Stimulated activated CD8-positive, alpha-beta memory T cell treated with anti-CD3 and anti-CD28 coated beads, Interleukin-15, amount 100 ng/mL, for 24 hours (primary cell): ENCODE measurements around the gene HOXB5.

Experiments used
- DNase-seq: peaks from one replicate; pipeline ENCODE4 v3.0.0-alpha.2; 2020; ENCODE audit warnings: low read depth

HOXB5 gene

GRCh38 chr17:48615963-48616716 is 22.6 kb upstream of the HOXB5 start:
- DNase-seq = no peak

DNA sequence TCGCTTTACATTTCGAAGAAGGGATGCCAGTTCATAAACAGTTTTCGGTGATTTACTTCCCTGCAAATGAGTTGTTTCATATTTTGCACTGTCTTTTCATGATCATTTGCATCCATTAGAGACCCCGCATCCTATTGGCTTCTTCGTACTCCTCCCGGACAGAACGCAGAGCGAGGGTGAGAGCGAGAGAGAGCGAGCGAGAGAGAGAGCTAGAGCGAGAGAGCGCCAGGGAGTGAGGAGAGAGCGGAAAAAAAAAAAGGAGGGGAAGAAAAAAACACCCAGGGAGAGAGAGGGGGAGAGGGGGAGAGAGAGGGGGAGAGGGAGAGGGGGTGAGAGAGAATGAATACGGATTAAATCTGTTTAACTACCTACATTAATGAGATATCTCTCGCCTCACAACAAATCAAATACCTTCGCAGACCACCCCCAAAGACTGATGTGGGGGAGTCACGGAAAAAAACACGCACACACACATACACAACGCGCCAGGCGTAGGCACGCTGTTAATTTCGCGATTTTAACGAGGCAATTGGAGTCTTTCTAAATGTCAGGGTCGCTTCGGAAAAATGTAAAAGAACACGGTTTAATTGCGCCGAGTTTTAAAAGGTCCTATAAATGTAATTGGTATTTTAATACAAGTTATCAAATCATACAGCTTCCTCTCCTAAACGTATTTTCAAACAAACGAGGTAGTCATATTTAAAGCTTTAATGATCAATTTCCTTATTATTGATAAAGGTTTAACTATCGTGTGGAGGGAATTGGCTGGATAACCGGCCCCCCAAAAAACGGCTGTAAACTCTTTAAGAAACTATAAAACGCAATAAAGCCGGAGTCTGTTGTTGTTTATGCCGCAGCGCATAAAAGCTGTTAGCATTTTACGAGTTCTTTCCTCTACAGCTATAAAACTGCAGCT is 21.7 kb upstream of the HOXB5 start, which contains the start of gene HOXB8:
TSS of gene HOXB8 (minus strand) at position 246 of the 916 bp plus-strand sequence. CDS start 588 bp downstream, outside the sequence.
- DNase-seq = no peak

DNA sequence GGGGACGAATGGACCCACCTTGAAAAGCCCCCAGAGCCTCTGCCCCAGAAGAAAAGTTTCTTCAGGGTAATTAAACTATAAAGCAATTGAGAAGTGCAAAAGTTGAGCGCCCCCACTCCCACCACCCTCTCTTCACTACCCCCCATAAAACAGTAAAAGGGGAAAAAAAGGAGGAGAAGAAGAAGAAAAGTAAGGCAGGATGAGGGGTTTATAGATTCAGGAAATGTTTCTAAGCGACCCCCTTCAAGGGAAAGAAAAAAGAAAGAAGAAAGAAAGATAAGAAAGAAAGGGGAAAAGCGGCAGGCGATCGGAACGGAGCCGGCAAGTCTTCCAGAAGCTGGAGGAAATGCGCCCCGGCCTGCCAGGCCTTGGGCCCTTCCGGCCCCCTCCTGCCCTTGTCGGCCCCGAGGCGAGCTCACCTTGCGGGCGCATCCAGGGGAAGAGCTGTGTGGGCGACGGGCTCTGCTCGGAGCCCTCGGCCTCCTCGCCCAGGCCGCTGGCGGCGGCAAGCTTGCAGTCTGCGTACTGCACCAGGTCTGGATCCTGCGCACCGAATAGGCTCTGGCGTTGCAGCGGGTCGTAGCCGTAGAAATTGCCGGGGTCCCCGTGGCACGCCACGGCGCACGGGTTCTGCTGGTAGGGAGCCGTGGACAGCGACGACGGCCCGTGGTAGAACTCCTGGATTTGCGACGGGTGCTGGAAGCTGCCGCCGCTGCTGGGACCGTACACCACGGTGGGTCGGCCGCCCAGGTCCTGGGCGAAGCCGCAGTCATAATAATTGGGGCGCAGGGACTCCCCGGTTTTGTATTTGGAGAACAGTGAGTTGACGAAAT is 20.5 kb upstream of the HOXB5 start:
- no peak for DNase-seq

- no peak for DNase-seq
These were observed 19.5 kb upstream of the HOXB5 start for GRCh38 chr17:48612854-48613691.

GRCh38 chr17:48612456-48612853 is 18.9 kb upstream of the HOXB5 start:
- no peak for DNase-seq

DNA sequence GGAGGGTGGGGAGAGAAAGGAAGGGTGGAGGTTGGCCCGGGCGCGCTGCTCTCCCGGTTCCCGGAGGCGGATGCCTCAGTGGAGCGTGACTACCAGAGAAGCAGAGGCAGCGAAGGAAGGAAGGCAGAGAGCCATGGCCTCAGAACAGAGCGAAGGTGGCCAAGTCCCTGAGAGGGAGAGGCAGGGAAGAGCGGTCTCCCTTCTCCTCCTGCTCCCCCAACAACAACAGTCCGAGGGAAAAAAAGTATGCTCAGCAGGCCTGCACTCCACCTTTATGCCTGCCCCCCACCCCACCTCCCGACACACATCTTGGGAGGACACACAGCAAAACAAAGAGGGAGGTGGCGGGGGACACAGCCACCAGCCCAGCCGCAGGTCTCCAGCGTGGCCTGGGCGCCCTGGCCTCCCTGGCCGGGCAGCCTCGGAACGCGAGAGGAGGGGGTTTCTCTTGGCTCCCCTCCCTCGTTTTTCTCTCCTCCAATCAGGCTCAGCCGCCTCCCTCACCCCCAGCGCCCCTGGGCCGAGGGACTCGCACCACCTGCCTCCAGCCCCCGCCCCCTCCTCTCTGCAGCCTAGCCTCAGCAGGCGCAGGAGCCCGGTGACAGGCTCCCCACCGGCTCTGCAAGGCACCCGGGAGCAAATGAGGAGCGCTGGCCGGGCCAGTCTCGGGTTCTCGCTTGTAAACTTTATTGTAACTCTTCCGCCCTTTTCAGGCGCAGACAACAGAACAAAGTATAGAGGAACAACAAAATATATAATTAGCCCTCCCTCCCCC is 18.3 kb upstream of the HOXB5 start:
- no peak for DNase-seq

- DNase-seq = no peak
These were observed 17.6 kb upstream of the HOXB5 start for GRCh38 chr17:48611213-48611612.

- DNase-seq = no peak
These were observed 17.0 kb upstream of the HOXB5 start, which contains the start of gene HOXB7 for GRCh38 chr17:48610282-48611211. Gene HOXB7, minus strand, starts transcription at chr17:48611017. Its CDS starts 99 bp downstream, at chr17:48610918.

DNA sequence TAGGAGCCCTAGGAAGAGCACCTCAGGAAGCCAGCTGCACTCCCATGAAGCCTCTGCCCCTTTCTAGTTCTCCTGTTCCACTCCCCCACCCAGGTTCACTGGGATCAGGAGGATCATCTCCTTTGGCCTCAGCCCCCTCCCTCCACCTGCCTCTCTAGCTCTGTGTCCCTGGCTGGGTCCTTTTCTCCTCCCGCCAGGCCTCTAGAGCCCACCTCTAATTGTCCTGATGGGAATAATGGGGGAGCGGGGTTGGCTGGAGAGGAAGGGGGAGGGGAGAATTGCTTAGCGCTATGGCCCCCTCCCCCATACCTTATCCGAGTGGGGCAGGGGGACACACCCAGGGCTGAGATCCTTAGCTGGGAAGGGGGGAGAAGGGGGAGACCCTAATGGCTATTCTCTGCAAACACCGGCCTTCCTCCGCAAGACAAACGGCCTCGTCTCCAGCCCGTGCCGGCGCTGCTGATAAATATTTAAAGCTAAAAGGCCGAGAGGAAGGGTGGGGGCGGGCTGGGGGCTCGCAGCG is 16.2 kb upstream of the HOXB5 start:
- DNase-seq = no peak

GRCh38 chr17:48609033-48609432 is 15.5 kb upstream of the HOXB5 start:
- DNase-seq = no peak

DNA sequence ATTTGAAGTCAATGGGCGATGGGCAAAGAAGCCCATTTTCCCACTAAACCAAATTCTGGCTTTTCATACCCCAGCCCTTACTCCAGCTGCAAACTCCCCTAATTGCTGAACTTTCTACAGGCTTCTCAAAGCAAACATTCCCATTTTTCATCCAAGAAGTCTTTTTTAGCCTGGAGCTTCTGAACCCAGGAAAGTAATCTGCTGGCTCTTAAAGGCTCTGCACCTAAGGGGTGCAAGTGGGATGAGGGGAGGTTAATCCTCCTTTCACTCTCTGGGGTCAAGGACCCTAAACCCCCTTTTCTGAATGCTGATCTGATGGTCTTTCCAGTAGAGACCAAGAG is 14.9 kb upstream of the HOXB5 start:
- no peak for DNase-seq

DNA sequence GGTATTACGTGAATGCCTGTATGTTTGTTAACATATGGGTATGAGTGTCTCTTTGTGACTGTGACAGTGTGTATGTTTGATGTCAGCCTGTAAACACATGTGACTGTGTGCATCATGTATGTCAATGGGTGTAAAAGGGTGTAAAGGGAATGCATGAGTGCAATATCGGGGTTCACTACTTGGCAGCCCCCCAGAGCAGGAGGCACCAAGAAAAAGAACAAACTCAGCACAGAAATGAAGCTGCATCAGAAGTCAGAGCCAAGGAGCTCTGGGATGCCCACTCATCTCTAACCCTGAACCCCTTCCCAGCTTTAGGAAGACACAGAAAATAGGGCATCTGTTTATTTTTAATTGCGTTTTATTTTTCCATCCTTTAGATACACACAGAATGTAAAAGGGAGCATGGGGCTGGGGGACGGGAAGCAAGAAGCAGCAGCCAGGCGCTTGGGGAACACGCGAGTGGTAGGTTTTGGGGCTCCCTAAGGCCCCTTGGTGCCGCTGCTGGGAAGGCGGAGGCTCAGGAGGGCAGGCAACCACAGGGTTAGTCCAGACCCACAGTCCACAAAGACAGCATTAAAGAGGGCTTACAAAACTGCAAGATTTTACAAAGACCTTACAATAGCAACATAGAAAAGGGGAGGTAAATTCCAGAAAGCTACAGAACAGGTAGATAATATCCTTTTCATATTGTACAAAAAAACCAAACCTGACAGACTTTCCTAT is 13.5 kb upstream of the HOXB5 start:
- no peak for DNase-seq

DNA sequence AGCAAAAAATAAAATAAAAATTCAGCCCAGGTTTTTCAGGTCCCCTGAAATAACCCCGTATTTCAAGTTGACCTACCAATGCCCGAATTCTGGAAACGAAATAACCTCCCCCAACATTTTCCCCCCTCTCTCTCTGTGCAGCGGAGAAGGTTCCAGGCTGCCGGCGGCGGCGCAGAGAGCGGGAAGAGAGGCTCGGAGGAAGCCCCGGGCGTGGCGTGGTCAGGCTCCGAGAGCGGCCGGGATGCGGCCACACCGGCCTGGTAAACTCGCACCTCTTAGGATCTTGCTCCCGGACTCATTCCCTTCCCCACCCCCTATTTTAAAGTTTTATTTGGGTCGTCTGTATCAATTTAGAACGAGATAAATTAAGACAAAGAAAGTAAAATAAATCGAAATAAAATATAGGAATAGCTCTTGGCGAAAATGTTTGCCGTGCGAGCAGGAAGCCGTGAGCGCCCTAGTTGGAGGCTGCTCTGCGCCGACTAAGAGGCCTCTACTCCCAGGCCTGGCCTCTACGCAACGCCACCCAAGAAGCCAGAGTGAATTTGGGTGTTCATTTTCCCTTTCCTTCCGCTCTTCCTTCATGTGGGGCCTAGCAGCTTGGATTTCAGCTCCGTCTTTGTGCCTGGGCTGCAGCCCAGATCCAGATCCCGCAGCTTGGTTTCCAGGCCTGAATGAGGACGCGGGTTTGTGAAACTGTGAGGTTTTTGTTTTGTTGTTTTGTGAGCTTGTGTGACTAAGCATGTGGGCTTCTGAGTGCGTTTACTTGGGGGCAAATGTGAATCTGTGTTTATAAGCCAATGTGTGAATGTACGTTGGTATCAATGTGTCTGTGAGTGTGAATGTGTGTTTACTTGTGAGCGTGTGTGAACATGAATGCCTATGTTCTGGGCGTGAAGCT is 12.7 kb upstream of the HOXB5 start:
- DNase-seq = no peak

DNA sequence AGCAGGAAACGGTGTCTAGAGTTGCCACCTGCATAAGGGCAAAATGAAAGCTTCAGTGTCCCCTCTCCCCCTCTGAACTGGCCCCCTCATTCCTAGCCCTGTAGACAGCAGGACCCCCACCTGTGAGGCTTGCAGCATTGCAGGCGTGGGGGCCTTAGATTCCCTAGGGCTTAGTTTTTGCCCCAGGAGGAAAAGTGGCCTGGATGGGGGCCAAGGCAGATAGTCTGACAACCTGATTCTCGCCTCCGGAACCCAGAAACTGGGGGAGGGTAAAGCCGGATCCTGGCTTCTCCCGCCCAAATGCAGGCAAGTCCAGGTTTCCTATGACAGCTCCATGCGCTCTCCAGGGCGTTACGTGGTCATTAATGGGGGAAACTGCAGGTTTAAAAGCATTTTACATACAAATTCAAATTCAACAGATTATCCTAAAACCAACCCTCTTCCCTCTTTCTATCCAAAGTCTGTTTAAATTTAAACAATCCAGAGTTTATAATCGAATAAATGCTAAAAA is 11.9 kb upstream of the HOXB5 start:
- DNase-seq = no peak

DNA sequence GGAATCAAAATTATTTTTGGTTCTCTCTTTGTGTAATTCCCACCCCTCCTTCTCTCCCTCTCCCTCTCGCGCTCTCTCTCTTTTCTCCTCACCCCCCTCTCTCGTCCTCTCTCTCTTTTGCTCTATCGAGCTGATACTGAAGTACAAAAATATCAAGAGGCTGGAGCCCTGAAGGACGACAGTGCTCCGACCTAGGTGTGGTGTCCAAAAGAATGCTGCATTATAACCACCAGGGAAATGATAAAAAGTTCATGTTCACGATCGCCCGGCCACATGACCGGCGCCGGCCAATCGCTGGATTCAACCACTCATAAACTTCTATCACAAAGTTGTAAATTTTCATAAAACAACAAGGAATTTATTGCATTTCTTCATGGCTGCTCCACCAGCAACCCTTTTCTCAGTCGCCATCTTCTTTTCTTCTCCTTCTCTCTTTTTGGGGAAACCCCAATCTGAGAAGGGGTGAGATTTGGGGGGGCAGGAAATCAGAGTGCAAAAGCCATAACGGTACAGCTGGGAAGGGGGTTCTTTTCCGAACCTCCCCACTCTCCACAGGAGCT is 11.3 kb upstream of the HOXB5 start, which contains the start of gene HOXB6:
TSS of gene HOXB6 (minus strand) at position 217 of the 560 bp plus-strand sequence. CDS start 6,836 bp downstream, outside the sequence.
- no peak for DNase-seq

DNA sequence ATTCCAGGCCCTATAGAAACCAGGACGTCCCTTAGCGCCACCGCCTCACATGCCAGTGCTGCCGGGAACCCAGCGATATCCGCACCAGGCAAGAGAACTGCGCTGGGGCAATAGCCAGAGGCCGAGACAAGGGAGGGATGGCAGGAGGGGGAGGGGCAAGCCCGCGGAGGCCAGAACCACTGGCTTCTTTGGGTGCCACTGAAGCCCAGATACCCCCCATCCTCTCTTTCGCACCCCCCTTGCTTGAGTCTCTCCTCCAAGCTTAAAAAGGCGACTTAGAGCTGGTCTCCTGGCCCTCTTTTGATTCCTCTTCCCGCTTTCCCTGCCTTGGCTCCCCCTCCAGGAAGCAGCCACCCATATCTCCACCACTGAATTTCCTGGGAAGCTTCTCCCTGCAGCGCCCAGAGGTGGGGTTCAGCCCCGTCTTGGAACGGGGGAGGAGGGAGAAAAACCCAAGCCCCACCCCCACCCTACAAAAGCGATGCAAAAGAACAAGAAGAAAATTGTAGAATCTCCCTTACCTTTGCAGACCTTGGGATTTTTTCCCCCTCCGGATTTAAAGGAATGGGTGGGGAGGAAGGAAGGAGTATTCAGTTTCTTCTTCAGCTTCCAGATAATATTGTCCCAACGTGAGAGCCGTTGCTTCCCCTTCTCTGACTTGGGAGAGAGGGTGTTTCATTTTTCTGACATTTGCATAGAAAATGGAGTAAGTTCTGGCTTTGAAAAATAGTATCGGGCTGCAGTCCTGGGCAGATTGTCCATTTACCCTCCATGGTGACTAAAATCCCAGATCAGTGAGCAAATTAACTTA is 10.6 kb upstream of the HOXB5 start:
- DNase-seq = no peak
